ENCODE results near the gene GRAMD1C. TPM values are rescaled to one million over a fixed set of nuclear protein-coding genes. Genes with fewer than 3 reads are reported as not detected.

Gene GRAMD1C
- total and polyA plus RNA-seq, 7 donors: 0.20 to 0.81 (median 0.53) TPM

DNA sequence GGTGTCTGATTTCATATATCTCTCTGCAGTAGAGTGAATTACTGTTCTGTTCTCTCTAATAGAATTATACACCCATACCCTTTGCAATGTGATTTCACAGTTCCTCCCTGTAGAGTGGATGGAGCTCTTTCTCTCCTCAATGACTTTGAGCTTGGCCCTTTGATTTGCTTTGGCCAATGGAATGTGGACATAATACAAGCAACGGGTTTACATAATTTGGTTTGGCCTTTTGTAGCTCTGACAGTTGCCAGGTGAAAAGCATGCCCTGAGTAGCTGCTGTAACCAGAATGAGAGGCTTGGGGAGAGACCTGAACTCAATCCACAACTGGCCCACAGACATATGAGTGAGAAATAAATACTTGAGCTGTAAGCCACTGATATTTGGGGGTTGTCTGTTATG lies 141.3 kb downstream of the GRAMD1C start:
- DNase-seq (no peak), ATAC-seq (no peak)
- H3K9me3 ChIP-seq: no peaks in the 10 kb centered on the region
- intact Hi-C loops (cut with DNase I): no loop called here
- H3K36me3 ChIP-seq (ENCODE audit: insufficient read depth in 1 of 2, low read depth in 1 of 2): no peaks in the 10 kb centered on the region
- no peak overlapping the region for H3K4me3 ChIP-seq
- WGBS, 3 donors: 23 to 49% (median 41%) methylated on average over 1 of the region's 1 CpG
- H3K27ac ChIP-seq: no peak overlapping the region
- no peaks in the 10 kb centered on the region for H3K4me1 ChIP-seq
- H3K27me3 ChIP-seq (ENCODE audit: insufficient read depth in 3 of 3, low read length in 2 of 3): no peaks in the 10 kb centered on the region
- TF ChIP-seq CTCF (IDR thresholded peaks at IDR 0.05): no peak

DNA sequence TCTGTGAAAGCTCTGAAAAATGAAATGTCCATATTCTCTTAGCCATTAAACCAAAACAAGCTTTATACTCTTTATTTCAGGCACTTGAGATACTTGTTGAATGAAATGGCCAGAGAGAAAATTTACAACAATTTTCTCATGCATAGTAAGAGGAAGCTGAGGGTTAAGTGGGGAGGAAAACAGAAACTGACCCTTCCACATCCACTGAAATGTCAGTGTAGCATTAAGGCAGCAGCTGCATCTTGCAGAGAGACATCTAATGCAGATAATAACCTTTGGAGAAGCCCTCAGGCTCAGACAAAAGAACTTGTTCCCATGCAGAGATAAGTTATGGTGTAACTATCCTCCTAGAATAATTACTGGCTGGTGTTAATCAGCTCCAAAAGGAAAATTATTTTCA lies 143.2 kb downstream of the GRAMD1C start:
- no peak for DNase-seq
- Histone ChIP-seq H3K27me3 (ENCODE audit: insufficient read depth in 3 of 3, low read length in 2 of 3) (no peaks in the 10 kb centered on the region), H3K4me3 (no peak overlapping the region), H3K4me1 (no peaks in the 10 kb centered on the region), H3K9me3 (no peaks in the 10 kb centered on the region), H3K36me3 (ENCODE audit: insufficient read depth in 1 of 2, low read depth in 1 of 2) (no peaks in the 10 kb centered on the region), H3K27ac (no peak overlapping the region)
- no peak for TF ChIP-seq CTCF (IDR thresholded peaks at IDR 0.05)
- no peak for ATAC-seq
- intact Hi-C loops (cut with DNase I): no loop called here

DNA sequence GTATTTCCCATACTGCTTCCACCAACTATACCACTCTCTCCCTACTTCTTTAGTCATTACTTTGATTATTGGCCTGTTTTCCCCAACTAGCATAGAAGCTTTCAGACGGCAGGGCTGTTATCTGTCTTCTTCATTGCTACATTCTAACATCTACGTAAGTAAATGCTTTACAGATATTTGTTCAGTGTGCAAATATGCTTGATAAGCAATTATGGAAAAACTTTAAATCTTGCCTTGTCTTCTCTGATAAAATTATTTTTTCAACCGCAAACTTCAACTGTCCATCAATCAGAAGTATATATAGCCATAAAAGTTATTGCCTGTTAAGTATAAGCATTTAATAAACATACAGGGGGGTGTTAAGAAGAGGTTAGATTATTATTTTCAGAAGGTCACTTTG lies 145.0 kb downstream of the GRAMD1C start:
- Histone ChIP-seq H3K4me1 (no peaks in the 10 kb centered on the region), H3K4me3 (no peak overlapping the region), H3K9me3 (no peaks in the 10 kb centered on the region), H3K36me3 (ENCODE audit: insufficient read depth in 1 of 2, low read depth in 1 of 2) (no peaks in the 10 kb centered on the region), H3K27ac (no peak overlapping the region), H3K27me3 (ENCODE audit: insufficient read depth in 3 of 3, low read length in 2 of 3) (no peaks in the 10 kb centered on the region)
- no peak for TF ChIP-seq CTCF (IDR thresholded peaks at IDR 0.05)
- DNase-seq (no peak), ATAC-seq (no peak)
- intact Hi-C loops (cut with DNase I): no loop called here
- 91 to 97% (median 94%) methylated on average over 3 of the region's 3 CpGs for WGBS, 3 donors

DNA sequence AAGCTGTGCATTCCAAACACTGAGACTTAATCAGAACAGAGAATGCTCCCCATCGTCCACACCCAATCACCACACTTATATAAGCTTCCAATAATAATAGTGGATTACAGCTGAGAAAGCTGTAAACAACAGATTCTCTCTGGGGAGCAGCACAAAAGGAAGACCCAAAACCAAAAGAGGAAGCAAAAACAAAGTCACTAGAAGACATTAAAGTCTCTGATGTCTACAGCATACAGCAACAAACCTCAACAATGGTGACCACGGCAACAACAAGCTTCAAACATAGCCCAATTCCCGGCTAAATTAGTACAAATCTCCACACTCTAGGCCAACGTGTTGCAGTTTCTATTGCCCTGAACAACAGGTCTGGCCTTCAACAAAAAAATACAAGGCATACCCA lies 147.0 kb downstream of the GRAMD1C start:
- H3K9me3 ChIP-seq: no peaks in the 10 kb centered on the region
- WGBS, 3 donors: 62 to 66% (median 66%) methylated on average over 4 of the region's 4 CpGs
- intact Hi-C loops (cut with DNase I): no loop called here

More for the DNA sequence above, 147.0 kb downstream of the GRAMD1C start:
- Histone ChIP-seq H3K4me1 (no peaks in the 10 kb centered on the region), H3K36me3 (ENCODE audit: insufficient read depth in 1 of 2, low read depth in 1 of 2) (no peaks in the 10 kb centered on the region), H3K27me3 (ENCODE audit: insufficient read depth in 3 of 3, low read length in 2 of 3) (no peaks in the 10 kb centered on the region), H3K4me3 (no peak overlapping the region), H3K27ac (no peak overlapping the region)
- DNase-seq (no peak), ATAC-seq (no peak)
- TF ChIP-seq CTCF (IDR thresholded peaks at IDR 0.05): no peak

Other genes starting within 250 kb of the GRAMD1C start
- 10 to 100 TPM; 17.2 to 35.4 (median 28.4) TPM for gene USF3, start 142.1 kb upstream of the GRAMD1C start, total RNA-seq
- 10 to 100 TPM in 1 of 3 donors, 1 to 10 TPM in 2; 6.3 to 20.4 (median 9.3) TPM for gene USF3, start 142.1 kb upstream of the GRAMD1C start, polyA plus RNA-seq
- 100 to 1,000 TPM; 180 to 337 (median 270) TPM for gene NAA50, start 92.5 kb upstream of the GRAMD1C start, total RNA-seq
- gene NAA50, start 92.5 kb upstream of the GRAMD1C start, polyA plus RNA-seq: 100 to 1,000 TPM; 144 to 495 (median 216) TPM
- 10 to 100 TPM; 15.3 to 20.6 (median 17.1) TPM for gene ATP6V1A, start 91.8 kb upstream of the GRAMD1C start, total RNA-seq
- 10 to 100 TPM in 1 of 3 donors, 1 to 10 TPM in 2; 4.2 to 19.5 (median 6.9) TPM for gene ATP6V1A, start 91.8 kb upstream of the GRAMD1C start, polyA plus RNA-seq
- gene ZDHHC23, start 109.2 kb downstream of the GRAMD1C start, total RNA-seq: 1 to 10 TPM in 3 of 4 donors, under 1 TPM in 1; 0.99 to 3.4 (median 1.9) TPM
- gene ZDHHC23, start 109.2 kb downstream of the GRAMD1C start, polyA plus RNA-seq: 1 to 10 TPM; 1.1 to 3.9 (median 2.2) TPM
- 1 to 10 TPM in 1 of 4 donors, under 1 TPM in 3; 0.54 to 1.2 (median 0.78) TPM for gene CCDC191, start 217.7 kb downstream of the GRAMD1C start, total RNA-seq
- under 1 TPM; 0.34 to 0.96 (median 0.65) TPM for gene CCDC191, start 217.7 kb downstream of the GRAMD1C start, polyA plus RNA-seq
- 1 to 10 TPM; 7.4 to 9.6 (median 8.0) TPM for gene QTRT2, start 217.9 kb downstream of the GRAMD1C start, total RNA-seq
- gene QTRT2, start 217.9 kb downstream of the GRAMD1C start, polyA plus RNA-seq: 10 to 100 TPM in 1 of 3 donors, 1 to 10 TPM in 2; 3.4 to 10.8 (median 8.8) TPM